ENCODE measurements around the gene SREK1IP1. TPM values are rescaled to one million over a fixed set of nuclear protein-coding genes. Genes with fewer than 3 reads are reported as not detected.

SREK1IP1 gene
- total RNA-seq, 4 donors from 2014 or later = 9.8 to 18.4 (median 15.5) TPM

DNA sequence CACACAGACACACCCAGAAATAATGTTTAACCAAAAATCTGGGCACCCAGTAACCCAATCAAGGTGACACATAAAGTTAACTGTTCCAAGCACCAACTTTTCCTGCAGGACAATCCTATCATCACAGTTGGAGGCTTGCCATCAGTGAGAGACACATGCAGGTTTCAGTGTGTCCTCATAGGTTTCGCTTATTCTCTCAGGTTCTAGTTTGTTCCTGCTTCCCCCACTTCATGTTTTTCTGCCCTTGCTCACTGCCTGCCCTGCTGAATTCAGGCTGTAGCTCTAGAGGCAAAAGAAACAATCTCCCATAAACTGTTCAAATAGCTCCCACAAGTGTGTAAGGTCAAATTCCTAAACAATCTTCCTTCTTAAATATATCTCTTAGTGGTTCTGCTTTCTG is 98.2 kb downstream of the SREK1IP1 start:
- no peak overlapping the region for H3K27ac ChIP-seq
- H3K9me3 ChIP-seq = peaks cover 0 to 6% (median 0%) of the 10 kb centered on the region in 3 donors
- WGBS, 2 donors (ENCODE audit: low coverage in 1 of 2) = 100% methylated on average over 1 of the region's 1 CpG
- H3K4me1 ChIP-seq = no peaks in the 10 kb centered on the region
- H3K4me3 ChIP-seq = no peak overlapping the region
- H3K36me3 ChIP-seq = no peaks in the 10 kb centered on the region
- H3K27me3 ChIP-seq = no peaks in the 10 kb centered on the region
- no peak for TF ChIP-seq POLR2AphosphoS5 (IDR thresholded peaks at IDR 0.05)
- no peak for TF ChIP-seq EP300 (IDR thresholded peaks at IDR 0.05)
- TF ChIP-seq, protein P1, sequence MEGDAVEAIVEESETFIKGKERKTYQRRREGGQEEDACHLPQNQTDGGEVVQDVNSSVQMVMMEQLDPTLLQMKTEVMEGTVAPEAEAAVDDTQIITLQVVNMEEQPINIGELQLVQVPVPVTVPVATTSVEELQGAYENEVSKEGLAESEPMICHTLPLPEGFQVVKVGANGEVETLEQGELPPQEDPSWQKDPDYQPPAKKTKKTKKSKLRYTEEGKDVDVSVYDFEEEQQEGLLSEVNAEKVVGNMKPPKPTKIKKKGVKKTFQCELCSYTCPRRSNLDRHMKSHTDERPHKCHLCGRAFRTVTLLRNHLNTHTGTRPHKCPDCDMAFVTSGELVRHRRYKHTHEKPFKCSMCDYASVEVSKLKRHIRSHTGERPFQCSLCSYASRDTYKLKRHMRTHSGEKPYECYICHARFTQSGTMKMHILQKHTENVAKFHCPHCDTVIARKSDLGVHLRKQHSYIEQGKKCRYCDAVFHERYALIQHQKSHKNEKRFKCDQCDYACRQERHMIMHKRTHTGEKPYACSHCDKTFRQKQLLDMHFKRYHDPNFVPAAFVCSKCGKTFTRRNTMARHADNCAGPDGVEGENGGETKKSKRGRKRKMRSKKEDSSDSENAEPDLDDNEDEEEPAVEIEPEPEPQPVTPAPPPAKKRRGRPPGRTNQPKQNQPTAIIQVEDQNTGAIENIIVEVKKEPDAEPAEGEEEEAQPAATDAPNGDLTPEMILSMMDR (IDR thresholded peaks at IDR 0.05) = no peak
- TF ChIP-seq POLR2A (IDR thresholded peaks at IDR 0.05) = no peak
- no peak for ATAC-seq

Other genes with a start within 250 kb of the SREK1IP1 start
- gene SHISAL2B, start 78.2 kb downstream of the SREK1IP1 start, total RNA-seq = not detected
- 10 to 100 TPM; 13.0 to 22.9 (median 19.9) TPM for gene CWC27, start 239 bp upstream of the SREK1IP1 start, total RNA-seq

Data from gastroesophageal sphincter (tissue), 4 donors.